SU-DHL-6 (cell line): Measurements from ENCODE around the gene ZNF518A.

Experiments
- EZH2phosphoT487 ChIP-seq: fragments of 200-600 bp; sonication (generic), shearing (Covaris generic); conservative IDR thresholded peaks from 2 replicates; pipeline ENCODE4 v1.6.1; 2018; ENCODE audit warnings: mild to moderate bottlenecking, antibody characterized with exemption, low read length, moderate library complexity, mixed read lengths
- TF ChIP-seq, protein P1 (sequence below): fragments of 200-600 bp; sonication (generic); IDR thresholded peaks from one replicate; pipeline ENCODE4 v1.5.1; 2017; ENCODE audit warnings: antibody characterized with exemption, mild to moderate bottlenecking, low read length, moderate library complexity; ENCODE audit not compliant: insufficient read depth, poor library complexity, severe bottlenecking

DNA sequence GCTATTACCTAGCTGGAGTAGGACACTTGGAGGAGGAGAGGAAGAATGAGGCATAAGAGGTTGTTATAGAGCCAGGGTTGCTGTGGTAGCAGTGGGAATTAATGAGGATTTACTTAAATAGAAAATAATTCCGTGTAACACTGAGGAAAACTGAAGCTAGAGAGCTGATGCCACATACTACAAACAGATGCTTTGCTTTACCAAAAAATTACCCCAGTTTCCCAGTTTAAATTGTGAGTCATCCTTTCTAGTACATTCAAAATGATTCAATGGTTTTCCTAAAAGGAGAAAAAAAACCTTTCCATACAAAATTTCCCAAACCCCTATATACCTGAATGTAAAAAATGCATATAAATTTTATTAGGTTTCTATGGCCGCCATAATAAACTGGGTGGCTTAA lies 58.3 kb downstream of the ZNF518A start:
- TF ChIP-seq, protein P1, sequence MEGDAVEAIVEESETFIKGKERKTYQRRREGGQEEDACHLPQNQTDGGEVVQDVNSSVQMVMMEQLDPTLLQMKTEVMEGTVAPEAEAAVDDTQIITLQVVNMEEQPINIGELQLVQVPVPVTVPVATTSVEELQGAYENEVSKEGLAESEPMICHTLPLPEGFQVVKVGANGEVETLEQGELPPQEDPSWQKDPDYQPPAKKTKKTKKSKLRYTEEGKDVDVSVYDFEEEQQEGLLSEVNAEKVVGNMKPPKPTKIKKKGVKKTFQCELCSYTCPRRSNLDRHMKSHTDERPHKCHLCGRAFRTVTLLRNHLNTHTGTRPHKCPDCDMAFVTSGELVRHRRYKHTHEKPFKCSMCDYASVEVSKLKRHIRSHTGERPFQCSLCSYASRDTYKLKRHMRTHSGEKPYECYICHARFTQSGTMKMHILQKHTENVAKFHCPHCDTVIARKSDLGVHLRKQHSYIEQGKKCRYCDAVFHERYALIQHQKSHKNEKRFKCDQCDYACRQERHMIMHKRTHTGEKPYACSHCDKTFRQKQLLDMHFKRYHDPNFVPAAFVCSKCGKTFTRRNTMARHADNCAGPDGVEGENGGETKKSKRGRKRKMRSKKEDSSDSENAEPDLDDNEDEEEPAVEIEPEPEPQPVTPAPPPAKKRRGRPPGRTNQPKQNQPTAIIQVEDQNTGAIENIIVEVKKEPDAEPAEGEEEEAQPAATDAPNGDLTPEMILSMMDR: no peak
- no peak for TF ChIP-seq EZH2phosphoT487
